Anterior cingulate cortex (tissue), 58 donors: ENCODE results near the gene SDSL.

Experiments
- DNase-seq, 58 donors: peaks; one replicate each; lab custom pipeline; 2025; lab: John Stamatoyannopoulos, UW

Gene SDSL

DNA sequence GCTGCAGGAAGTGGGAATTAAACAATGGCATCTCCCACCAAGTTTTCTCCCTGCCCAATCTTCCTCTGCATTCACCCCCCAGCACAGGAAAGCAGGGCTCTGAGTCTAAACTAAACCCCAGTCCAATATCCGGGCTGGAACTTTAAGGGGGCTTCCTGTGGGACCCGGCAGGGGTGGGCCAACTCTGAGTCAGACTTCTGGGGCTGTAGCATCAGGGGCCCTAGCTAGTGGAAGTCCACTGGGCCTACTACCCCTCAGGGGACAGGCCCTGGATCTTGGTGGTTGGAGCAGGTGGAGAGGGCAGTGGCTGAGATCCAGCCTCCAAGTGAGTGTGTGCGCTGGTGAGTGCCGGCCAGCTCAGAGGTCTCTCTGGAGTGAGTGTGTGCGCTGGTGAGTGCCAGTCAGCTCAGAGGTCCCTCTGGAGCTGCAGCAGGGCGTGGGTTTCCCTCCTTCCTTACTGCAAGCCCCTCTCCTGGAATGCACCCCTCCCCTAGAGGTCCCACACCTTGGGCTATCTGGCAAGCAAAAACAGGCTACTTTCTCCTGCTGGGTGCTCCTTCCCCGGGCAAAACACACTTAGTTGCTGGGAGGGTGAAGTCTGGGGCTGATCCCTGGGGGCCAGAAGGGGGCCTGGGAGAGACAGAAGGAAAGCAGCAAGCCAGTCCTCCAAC, 55.1 kb downstream of the SDSL start:
- DNase-seq = no peak

DNA sequence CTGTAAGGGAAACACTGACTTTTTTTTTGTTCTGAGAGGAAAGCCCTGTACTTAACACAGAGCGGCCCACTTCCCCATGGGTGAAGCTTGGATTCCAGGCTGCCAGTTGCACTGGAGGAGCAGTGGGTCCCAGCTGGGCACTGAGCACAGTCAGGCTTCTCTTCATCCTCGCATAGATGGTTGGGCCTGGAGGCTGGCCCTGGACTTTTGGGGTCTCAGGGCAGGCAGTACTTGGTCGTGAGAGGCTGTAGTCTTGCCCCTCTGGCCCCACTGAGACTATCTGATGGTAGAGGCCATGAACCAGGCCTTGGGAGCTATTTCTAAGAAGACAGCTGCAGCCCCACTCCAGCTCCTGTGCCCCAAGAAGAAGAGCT, 55.6 kb downstream of the SDSL start:
- no peak for DNase-seq

DNA sequence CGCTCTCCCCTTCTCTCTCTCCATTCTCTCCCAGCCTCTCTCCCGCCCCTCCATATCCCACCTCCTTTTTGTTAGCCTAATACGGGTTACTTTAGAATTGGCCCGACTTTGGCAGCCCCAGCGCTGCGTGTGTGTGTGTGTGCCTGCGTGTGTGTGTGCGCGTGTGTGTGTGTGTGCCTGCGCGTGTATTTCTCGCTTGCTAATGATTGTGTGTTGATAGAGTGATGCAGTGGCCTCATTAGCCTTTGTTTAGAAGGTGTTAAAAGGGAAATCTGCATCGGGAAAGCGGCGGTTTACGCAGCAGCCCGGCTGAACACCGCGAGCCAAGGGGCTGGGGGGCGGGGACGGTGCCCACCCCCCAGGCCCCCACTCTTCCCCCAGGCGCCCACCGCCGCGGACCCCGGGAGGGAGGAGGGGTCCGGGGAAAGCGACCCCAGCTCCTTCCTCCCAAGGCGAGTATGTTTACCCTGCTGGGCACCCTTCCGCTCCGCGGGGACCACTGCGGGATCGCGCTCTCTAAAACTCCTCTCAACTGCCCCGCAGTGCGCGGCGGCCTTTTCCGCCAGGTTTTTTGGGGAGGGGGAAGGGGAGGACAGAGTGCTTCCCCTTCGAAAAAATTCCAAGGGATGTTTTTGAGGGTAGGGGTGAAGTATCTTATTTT, 56.3 kb downstream of the SDSL start:
- no peak for DNase-seq

DNA sequence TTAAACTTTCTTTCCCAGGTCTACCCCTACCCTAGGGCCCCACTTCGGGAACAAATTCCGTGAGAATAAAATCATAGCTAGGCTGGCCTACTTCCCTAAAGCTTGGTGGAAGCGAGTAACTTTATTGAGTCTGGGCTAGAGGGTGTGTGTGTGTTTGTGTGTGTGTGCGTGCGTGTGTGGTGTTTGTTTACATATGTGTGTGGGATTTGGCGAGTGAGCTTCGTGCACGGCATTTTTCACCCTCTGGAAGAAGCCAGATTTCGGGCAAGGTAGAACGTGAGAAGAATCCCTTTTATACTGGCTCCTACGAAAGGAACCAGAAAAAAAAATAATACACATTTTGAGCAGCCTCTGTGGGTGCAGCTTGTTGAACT, 57.0 kb downstream of the SDSL start:
- DNase-seq = no peak

DNA sequence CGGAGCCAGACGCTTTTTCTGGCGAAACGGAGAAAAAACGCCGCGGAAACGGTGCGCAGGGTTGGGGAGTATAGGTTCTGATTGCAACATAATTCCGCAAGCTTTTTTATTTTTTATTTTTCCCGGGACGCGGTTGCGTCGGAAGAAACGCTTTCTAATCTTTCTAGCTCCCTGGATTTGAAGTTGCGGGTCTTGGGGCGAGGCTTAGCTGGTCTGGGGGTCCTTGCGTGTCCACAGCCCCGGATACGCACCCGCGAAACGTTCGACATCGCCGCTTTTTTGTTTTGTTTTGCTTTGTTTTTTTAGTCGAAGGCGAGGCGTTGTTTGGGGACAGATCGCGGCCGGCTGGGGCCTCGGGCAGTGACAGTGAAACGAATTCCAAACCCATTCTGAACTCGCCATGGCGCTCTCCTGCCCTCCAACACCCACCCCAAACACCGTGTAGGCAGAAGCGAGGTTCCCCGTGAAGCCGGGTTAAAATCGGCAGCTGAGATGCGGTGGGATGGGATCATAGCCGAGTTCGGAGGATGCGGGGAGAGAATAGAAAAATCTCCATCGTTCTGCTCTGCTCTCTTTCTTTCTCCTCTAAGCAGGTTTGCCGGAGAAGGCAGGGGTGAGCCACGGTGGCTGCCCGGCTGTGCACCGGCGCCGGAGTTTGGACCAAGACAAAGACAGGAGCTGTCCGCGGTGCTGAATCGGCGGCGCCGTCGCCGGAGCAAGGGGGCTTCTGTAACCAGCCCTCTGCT, 57.6 kb downstream of the SDSL start:
- DNase-seq = peak in 4 of 58 donors; percentile 1 to 7 (median 3)

DNA sequence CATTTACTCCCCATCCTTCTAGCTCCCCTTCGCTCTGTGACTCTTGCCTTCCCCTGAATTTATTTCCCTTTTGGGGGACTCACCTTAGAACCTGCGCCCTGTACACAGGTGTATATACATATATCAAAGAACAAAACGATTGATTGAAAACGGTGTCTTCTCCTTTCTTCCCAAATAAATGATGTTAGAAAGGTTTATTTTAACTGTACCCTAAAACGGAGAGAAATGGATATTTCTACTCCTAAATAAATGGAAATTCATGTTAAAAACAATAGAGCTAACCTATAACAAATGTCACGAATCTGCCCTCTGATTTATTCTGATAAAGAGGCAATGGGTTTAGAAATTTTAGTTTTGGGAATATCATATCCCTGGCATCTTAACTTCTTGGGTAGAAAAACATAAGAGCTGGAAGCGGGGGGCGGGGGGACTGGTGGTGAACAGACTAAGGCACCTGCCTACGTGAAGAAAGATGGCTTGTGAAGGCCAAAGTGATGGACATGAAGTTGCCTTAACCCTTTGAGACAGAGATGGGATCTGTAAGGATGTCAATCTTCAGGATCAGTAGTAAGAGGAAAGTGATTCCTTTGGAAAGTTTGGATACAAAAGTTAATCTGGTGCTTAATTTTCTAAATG, 58.3 kb downstream of the SDSL start:
- DNase-seq = no peak

DNA sequence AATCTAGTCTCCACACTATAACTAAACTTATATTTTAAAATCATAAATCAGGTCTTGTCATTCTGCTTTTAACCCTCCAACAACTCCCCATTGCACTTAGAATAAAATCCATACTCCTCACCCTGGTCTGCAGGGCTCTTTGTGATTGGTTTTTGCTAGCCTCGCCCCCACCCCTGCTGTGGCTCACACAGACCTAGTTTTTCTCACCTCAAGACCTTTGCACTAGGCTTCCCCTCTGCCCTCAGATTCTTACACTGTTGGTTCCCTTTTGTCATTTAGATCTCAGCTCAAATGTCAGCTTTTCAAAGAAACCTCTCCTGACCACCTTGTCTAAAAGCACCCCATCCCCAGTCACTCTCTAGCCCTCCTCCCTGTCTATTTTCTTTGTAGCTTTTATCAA, 60.2 kb downstream of the SDSL start:
- no peak for DNase-seq

DNA sequence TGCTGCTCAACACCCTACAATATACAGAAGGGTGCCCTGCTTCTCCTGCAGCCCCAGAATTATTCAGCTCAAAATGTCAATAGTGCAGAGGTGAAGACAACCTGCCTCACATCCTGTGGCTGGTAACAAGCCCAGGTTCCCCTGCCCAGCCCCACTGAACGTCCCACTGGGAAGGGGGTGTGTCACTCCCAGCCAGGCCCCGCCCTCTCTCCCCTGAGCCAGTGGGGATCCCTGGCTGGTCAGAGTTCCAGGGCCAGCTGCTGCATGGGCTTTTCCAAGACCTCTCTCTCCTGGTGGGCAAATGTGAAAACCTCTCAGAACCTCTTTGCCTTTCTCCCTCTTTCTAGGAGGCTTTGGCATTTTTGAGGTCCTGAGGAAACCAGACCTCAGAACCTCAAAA, 63.1 kb downstream of the SDSL start:
- no peak for DNase-seq

DNA sequence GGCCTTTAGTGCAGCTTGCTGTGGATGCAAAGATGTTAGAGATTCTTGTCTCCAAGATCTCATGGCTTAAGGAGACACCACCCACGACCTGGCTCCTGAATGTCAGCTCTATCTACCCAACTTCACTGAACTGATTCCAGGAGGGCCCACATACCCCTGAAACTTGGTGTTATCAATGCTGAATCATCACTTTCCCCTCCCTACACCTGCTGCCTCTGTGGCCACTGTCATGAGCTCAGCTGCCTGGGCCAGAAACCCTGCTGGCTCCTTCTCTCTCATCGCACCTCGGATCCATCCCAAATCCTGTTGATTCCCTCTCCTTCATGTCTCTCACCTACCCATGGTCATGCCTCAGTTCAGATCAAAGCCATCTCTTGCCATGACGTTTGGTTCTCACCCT, 64.5 kb downstream of the SDSL start:
- no peak for DNase-seq
